IMR-90 (cell line): ENCODE results near the gene TCERG1L.

Experiments used
- CEBPB ChIP-seq: IDR thresholded peaks from 2 replicates; pipeline ENCODE4 v1.6.1; 2012; ENCODE audit warnings: low read depth, low read length, improper control_type of control experiment
- CTCF ChIP-seq: conservative IDR thresholded peaks from 2 replicates; pipeline ENCODE4 v1.5.1; 2012; ENCODE audit warnings: mild to moderate bottlenecking, low read depth, low read length, improper control_type of control experiment
- MXI1 ChIP-seq: IDR thresholded peaks from 2 replicates; pipeline ENCODE4 v1.6.1; 2012; ENCODE audit warnings: low read depth, mild to moderate bottlenecking, low read length, moderate library complexity, borderline replicate concordance
- POLR2A ChIP-seq: IDR thresholded peaks from 2 replicates; pipeline ENCODE4 v1.6.1; 2012; ENCODE audit warnings: mild to moderate bottlenecking, low read depth, low read length
- RAD21 ChIP-seq: IDR thresholded peaks from 2 replicates; pipeline ENCODE4 v1.6.1; 2012; ENCODE audit warnings: low read length, improper control_type of control experiment
- RCOR1 ChIP-seq: IDR thresholded peaks from 2 replicates; pipeline ENCODE4 v1.6.1; 2012; ENCODE audit warnings: mild to moderate bottlenecking, low read length, improper control_type of control experiment; ENCODE audit not compliant: insufficient replicate concordance
- SMC3 ChIP-seq: fragments of 150-350 bp; IDR thresholded peaks from 2 replicates; pipeline ENCODE4 v1.6.1; 2016; ENCODE audit warnings: low read depth, mild to moderate bottlenecking, antibody characterized with exemption, low read length, moderate library complexity

GRCh38 chr10:131210181-131210580, 101.3 kb downstream of the TCERG1L start:
- TF ChIP-seq CTCF, result no peak
- no peak for TF ChIP-seq CEBPB
- TF ChIP-seq POLR2A, result no peak
- no peak for TF ChIP-seq RAD21
- TF ChIP-seq SMC3, result no peak
- no peak for TF ChIP-seq MXI1
- TF ChIP-seq RCOR1, result no peak
